GM12878 (cell line): ENCODE measurements around the gene GSE1. TPM values are rescaled to one million over a fixed set of nuclear protein-coding genes. Genes with fewer than 3 reads are reported as not detected.

ENCODE experiments used
- ATF7 ChIP-seq: fragments of 450-650 bp; IDR thresholded peaks from 2 replicates; pipeline ENCODE4 v1.6.1; 2016; ENCODE audit warnings: low read depth, mild to moderate bottlenecking
- BMI1 ChIP-seq: fragments of 450-650 bp; IDR thresholded peaks from 2 replicates; pipeline ENCODE4 v1.6.1; 2016; ENCODE audit warnings: mild to moderate bottlenecking, moderate library complexity, borderline replicate concordance
- CREM ChIP-seq: IDR thresholded peaks from 2 replicates; pipeline ENCODE4 v1.6.1; 2014; ENCODE audit warnings: antibody characterized with exemption, low read depth
- FOXM1 ChIP-seq: IDR thresholded peaks from 2 replicates; pipeline ENCODE4 v1.6.1; 2012; ENCODE audit warnings: low read depth, mild to moderate bottlenecking, inconsistent platforms, low read length, moderate library complexity
- IKZF2 ChIP-seq, 2 experiments: fragments of 450-650 bp; IDR thresholded peaks; 2 replicates each; pipeline ENCODE4 v1.6.1; 2017; ENCODE audit warnings: mild to moderate bottlenecking in 2 of 2, moderate library complexity in 2 of 2
- IRF4 ChIP-seq: IDR thresholded peaks from 2 replicates; pipeline ENCODE4 v1.6.1; 2011; ENCODE audit warnings: low read depth, low read length
- LARP7 ChIP-seq: fragments of 450-650 bp; IDR thresholded peaks from 2 replicates; pipeline ENCODE4 v1.6.1; 2017; ENCODE audit warnings: mild to moderate bottlenecking
- MEF2B ChIP-seq: fragments of 450-650 bp; IDR thresholded peaks from 2 replicates; pipeline ENCODE4 v1.6.1; 2018; ENCODE audit warnings: mild to moderate bottlenecking, moderate library complexity; ENCODE audit not compliant: partially characterized antibody, poor library complexity, severe bottlenecking
- NR2F1 ChIP-seq: fragments of 450-650 bp; conservative IDR thresholded peaks from 2 replicates; pipeline ENCODE4 v1.6.1; 2017; ENCODE audit warnings: mild to moderate bottlenecking
- RFX5 ChIP-seq: IDR thresholded peaks from 2 replicates; pipeline ENCODE4 v1.6.1; 2011; ENCODE audit warnings: low read depth, low read length, improper control_type of control experiment
- TCF3 ChIP-seq: IDR thresholded peaks from 2 replicates; pipeline ENCODE4 v1.6.1; 2012; ENCODE audit warnings: low read depth, mild to moderate bottlenecking, low read length, borderline replicate concordance; ENCODE audit not compliant: insufficient read depth
- ZNF217 ChIP-seq: fragments of 450-650 bp; IDR thresholded peaks from 2 replicates; pipeline ENCODE4 v1.6.1; 2017; ENCODE audit warnings: antibody characterized with exemption, mild to moderate bottlenecking
- ZNF24 ChIP-seq: fragments of 450-650 bp; IDR thresholded peaks from 2 replicates; pipeline ENCODE4 v1.6.1; 2017; ENCODE audit warnings: antibody characterized with exemption, mild to moderate bottlenecking
- polyA plus RNA-seq, 11 experiments: library from polyadenylated mRNA; depleted of rRNA in 4 of 11; unstranded in 6 of 11; stranded (reverse) in 5 of 11; fragments of >200 nt; fragmentation: Nextera tagmentation in 4 of 11; fragmentation: Illumina TruSeq in 1 of 11; extraction: Ambion mirVana in 4 of 11; extraction: Trizol in 1 of 11; gene quantifications; 1 replicate in 1 of 11; 2 replicates in 10 of 11; pipeline versions ENCODE4 v1.2.1 to v1.2.3, GENCODE V29; 2011 to 2016; ENCODE audit warnings: inconsistent platforms in 2 of 11, missing spikeins in 2 of 11, low read depth in 1 of 11
- total RNA-seq, 4 experiments: library from RNA; depleted of rRNA in 3 of 4; stranded (reverse); fragments of >200 nt in 3 of 4; fragmentation: Illumina TruSeq in 1 of 4; extraction: Trizol in 1 of 4; gene quantifications; 2 replicates each; pipeline versions ENCODE4 v1.2.1 to v1.2.3, GENCODE V29; 2013 to 2021
- TF ChIP-seq, protein P1 (sequence below): fragments of 450-650 bp; IDR thresholded peaks from 2 replicates; pipeline ENCODE4 v1.6.1; 2016; ENCODE audit warnings: mild to moderate bottlenecking
- TF ChIP-seq, protein P2 (sequence below): fragments of 450-650 bp; IDR thresholded peaks from 2 replicates; pipeline ENCODE4 v1.6.1; 2017; ENCODE audit warnings: low read depth, mild to moderate bottlenecking, moderate library complexity
- TF ChIP-seq, protein P3 (sequence below): fragments of 450-650 bp; formaldehyde crosslinking; IDR thresholded peaks from 2 replicates; pipeline ENCODE4 v1.5.0; 2022; ENCODE audit warnings: mild to moderate bottlenecking, missing genetic modification characterization

The GSE1 gene
- total and polyA plus RNA-seq, 10 of the 15 experiments (the other 5 are each of a cell fraction or from before 2014, with no cell fraction given): 4.6 to 58.7 (median 18.2) TPM

DNA sequence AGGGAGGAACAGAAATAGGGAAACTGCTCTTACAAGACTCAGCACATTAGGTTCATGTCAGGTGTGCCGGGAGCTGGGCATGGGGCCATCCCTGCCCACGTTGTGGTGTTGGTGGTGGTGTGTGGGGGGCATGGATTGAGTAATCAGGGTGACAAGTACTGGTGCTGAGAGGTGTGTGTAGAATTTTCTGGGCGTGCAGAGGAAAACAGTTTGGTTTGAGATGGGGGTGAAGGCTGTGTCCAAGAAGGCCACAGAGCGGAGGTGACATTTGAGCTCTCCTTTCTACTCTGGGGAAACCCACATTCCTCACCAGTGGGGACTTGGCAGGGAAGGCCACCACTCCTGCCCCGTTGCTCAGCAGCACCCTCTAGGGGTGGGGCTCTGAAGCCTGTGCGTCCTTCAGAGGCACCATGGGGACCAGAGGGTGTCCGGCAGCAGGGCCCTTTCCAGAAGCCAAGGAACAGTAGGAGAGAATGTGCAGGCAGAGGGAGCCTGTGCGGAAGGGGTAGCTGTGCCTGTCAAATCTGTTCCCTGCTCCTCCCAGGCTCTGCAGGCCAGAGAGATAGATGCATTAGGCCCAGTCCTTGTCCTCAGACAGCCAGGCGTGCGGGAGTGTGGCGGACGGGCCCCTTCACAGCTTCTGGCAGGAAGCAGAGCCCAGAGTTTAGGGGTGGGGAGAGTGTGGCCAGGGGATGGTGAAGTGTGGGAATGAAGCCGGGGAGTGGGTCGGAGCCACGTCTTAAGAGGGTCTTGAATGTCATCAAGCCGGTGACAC lies 48.7 kb upstream of the GSE1 start (continued):
- TF ChIP-seq FOXM1: peak; percentile 76; the same call in 1 of the 2 replicates
- no peak for TF ChIP-seq ZNF24
- TF ChIP-seq, protein P1, sequence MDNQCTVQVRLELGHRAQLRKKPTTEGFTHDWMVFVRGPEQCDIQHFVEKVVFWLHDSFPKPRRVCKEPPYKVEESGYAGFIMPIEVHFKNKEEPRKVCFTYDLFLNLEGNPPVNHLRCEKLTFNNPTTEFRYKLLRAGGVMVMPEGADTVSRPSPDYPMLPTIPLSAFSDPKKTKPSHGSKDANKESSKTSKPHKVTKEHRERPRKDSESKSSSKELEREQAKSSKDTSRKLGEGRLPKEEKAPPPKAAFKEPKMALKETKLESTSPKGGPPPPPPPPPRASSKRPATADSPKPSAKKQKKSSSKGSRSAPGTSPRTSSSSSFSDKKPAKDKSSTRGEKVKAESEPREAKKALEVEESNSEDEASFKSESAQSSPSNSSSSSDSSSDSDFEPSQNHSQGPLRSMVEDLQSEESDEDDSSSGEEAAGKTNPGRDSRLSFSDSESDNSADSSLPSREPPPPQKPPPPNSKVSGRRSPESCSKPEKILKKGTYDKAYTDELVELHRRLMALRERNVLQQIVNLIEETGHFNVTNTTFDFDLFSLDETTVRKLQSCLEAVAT: peak; percentile 42; the same call in 1 of the 2 replicates
- 0 out of 2 replicates have a peak, but pooled peaks have one; percentile 32 for TF ChIP-seq ZNF217
- TF ChIP-seq IRF4: peak; percentile 65; the same call in 1 of the 2 replicates
- TF ChIP-seq CREM: no peak
- TF ChIP-seq LARP7: no peak; the same call in 1 of the 2 replicates
- 0 out of 2 replicates have a peak, but pooled peaks have one; percentile 38 for TF ChIP-seq TCF3
- 0 out of 2 replicates have a peak, but pooled peaks have one; percentile 36 for TF ChIP-seq NR2F1
- no peak for TF ChIP-seq MEF2B
- no peak for TF ChIP-seq RFX5
- TF ChIP-seq IKZF2 (IDR thresholded peaks at IDR 0.05): peak; percentile 68 to 70; a peak in 3 of 4 replicates
- TF ChIP-seq, protein P2, sequence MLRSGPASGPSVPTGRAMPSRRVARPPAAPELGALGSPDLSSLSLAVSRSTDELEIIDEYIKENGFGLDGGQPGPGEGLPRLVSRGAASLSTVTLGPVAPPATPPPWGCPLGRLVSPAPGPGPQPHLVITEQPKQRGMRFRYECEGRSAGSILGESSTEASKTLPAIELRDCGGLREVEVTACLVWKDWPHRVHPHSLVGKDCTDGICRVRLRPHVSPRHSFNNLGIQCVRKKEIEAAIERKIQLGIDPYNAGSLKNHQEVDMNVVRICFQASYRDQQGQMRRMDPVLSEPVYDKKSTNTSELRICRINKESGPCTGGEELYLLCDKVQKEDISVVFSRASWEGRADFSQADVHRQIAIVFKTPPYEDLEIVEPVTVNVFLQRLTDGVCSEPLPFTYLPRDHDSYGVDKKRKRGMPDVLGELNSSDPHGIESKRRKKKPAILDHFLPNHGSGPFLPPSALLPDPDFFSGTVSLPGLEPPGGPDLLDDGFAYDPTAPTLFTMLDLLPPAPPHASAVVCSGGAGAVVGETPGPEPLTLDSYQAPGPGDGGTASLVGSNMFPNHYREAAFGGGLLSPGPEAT: no peak
- TF ChIP-seq ATF7: no peak
- TF ChIP-seq, protein P3, sequence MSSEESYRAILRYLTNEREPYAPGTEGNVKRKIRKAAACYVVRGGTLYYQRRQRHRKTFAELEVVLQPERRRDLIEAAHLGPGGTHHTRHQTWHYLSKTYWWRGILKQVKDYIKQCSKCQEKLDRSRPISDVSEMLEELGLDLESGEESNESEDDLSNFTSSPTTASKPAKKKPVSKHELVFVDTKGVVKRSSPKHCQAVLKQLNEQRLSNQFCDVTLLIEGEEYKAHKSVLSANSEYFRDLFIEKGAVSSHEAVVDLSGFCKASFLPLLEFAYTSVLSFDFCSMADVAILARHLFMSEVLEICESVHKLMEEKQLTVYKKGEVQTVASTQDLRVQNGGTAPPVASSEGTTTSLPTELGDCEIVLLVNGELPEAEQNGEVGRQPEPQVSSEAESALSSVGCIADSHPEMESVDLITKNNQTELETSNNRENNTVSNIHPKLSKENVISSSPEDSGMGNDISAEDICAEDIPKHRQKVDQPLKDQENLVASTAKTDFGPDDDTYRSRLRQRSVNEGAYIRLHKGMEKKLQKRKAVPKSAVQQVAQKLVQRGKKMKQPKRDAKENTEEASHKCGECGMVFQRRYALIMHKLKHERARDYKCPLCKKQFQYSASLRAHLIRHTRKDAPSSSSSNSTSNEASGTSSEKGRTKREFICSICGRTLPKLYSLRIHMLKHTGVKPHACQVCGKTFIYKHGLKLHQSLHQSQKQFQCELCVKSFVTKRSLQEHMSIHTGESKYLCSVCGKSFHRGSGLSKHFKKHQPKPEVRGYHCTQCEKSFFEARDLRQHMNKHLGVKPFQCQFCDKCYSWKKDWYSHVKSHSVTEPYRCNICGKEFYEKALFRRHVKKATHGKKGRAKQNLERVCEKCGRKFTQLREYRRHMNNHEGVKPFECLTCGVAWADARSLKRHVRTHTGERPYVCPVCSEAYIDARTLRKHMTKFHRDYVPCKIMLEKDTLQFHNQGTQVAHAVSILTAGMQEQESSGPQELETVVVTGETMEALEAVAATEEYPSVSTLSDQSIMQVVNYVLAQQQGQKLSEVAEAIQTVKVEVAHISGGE: no peak
- TF ChIP-seq BMI1: no peak
